PFSK-1 (cell line): Measurements from ENCODE around the gene LMTK3.

Experiments used
- POLR2AphosphoS5 ChIP-seq: IDR thresholded peaks from 2 replicates; pipeline ENCODE4 v1.6.1; 2012; ENCODE audit warnings: low read depth, mild to moderate bottlenecking, control low read depth, low read length, moderate library complexity
- SIN3A ChIP-seq: IDR thresholded peaks from 2 replicates; pipeline ENCODE4 v1.6.1; 2012; ENCODE audit warnings: mild to moderate bottlenecking, low read length, moderate library complexity, borderline replicate concordance; ENCODE audit not compliant: insufficient read depth
- TAF1 ChIP-seq: IDR thresholded peaks from 2 replicates; pipeline ENCODE4 v1.6.1; 2012; ENCODE audit warnings: low read length, control low read depth, borderline replicate concordance; ENCODE audit not compliant: insufficient read depth

DNA sequence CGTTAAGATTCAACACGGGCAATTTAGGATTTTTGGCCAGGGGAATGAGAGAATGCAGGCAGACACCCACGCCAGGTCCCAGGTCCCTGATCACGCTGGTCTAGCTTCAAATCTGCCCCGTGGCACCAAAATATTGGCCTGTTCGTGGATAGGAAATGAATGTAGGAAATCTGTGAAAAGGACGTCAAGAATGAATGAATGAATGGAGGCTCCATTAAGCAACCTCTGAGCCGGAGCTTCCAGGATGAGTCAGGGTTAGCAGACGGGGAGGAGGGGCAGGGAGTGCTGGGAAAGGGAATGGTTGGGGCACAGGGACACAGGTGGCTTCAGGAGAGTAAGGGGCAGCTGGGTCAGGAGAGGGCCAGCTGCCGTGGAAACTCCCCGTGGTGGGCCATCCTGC, 44.5 kb upstream of the LMTK3 start:
- TF ChIP-seq SIN3A: no peak
- TF ChIP-seq POLR2AphosphoS5: no peak
- TF ChIP-seq TAF1: no peak
